Hematopoietic multipotent progenitor cell treated with erythropoietin and hydrocortisone succinate and interleukin-3 and kit ligand, for 6 days (in vitro differentiated cells): Measurements from ENCODE around the gene GAS2.

Experiments
- DNase-seq: peaks from one replicate; pipeline ENCODE4 v3.0.0-alpha.2; 2015

GAS2 gene

DNA sequence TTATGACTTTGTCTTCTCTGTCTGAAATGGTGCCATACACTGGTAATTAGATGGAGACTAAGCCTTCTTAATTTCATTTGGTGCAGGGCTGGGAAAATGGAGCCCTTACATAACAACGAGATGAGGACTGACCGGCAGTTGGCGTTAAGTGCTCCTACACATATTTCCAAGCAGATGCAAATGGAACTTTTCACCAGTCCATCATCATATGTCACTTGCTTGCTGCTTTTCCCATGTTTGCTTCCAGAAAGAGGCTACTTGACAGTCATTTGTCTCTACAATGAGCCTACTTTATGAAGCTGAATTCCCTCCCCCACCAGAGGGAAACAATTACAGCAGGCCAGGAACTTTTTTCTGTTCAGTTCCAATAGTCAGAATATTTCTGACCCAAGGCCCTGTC is 130.6 kb downstream of the GAS2 start:
- DNase-seq = no peak

DNA sequence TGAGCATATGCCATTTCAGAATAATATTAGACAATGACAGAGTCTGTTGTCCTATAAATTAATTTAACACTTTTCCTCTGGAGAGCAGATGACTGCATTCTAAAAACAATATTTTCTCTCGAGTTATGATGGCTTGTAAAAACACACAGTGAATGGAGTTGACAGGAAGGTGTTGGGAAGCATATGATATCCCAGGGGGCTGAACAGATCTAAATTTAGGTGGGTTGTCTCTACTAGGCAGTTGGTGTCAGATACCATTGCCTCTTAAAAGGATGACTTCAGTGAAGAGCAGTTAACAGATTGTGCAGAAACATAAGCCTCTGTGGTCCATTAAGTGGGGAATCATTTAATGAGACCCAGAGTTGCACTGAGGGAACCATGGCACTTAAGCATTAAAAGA is 132.5 kb downstream of the GAS2 start:
- no peak for DNase-seq

DNA sequence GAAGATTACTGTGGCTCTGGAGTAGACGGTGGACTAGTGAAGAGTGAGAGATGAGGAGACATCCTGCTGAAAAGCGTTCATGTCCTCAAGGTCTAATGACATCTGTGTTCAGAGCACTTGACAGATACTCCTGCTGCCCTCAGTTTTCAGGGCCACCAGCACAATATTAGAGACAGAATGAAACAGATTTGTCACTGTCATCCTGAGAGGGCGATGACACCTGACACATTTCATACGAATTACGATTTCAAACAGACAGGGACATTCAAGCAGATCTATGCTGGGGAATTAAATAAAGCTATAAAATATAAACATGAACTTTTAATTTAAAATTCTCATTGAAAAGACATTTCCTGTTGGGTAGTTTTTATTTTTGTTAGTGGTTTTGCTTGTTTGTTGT is 134.1 kb downstream of the GAS2 start:
- no peak for DNase-seq

DNA sequence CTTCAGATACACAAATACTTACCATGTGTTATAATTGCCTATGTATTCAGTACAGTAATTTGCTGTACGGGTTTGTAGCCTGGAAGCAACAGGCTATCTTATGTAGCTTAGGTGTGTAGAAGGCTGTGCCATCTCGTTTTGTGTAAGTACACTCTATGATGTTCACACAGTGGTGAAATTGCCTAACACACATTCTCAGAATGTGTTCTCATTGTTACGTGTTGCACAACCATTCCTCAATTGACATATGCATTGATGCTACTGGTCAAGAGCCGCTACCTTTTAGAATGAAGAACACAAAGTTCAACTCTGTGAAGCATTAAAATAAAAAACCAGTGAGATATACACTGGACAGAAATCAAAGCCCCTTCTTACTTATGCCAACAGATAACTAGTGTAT is 136.4 kb downstream of the GAS2 start:
- DNase-seq = peak; percentile 18

DNA sequence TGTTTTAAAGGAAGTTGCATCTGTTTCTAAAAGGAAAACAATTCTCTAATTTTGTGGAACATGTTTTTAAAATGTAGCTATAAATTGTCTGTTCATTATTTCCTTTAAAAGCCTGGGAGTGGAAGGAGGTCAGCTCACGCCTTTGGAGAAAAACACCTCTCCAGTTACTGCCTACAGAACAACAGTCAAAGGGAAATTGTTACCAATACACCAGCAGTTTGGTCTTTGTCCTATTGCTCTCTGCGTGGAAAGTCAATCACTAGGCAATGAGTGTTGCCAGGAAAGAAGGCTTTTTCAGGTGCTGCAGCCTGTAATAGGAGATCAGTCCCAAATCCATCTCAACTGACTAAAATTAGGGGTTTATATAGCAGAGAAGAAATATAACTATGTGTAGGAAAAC is 141.0 kb downstream of the GAS2 start:
- no peak for DNase-seq

DNA sequence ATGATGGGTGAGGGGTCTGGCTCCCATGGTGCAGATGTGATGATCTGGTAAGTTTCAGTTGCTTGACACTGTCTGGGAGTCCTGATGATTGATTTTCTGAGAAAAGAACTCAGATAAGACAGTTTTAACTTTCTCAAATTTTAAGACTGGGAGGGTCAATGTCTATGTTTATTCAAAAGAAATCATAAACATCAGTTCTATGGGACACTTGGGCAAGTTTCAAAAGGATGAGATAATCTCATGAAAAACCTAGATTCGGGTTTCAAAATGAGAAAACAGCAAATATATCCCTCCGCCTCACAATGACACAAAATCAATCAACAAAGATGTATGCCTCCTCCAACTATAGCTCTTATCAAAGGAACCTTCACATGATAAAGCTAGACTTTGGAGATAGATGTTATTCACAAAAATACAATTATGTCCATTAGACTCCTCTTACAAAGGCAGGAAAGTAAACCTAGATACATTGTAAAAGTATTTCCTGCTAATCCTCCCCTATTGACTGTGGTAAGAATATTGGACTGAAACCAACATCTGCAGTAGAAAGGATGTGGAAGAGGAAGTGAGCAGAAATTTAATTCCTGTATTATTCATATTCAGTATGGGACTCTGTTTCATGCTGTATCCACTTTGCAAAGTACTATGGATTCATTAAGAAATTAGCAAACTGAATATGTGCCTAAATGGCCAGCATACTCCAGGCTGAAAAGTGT is 141.6 kb downstream of the GAS2 start:
- DNase-seq = peak; percentile 21

DNA sequence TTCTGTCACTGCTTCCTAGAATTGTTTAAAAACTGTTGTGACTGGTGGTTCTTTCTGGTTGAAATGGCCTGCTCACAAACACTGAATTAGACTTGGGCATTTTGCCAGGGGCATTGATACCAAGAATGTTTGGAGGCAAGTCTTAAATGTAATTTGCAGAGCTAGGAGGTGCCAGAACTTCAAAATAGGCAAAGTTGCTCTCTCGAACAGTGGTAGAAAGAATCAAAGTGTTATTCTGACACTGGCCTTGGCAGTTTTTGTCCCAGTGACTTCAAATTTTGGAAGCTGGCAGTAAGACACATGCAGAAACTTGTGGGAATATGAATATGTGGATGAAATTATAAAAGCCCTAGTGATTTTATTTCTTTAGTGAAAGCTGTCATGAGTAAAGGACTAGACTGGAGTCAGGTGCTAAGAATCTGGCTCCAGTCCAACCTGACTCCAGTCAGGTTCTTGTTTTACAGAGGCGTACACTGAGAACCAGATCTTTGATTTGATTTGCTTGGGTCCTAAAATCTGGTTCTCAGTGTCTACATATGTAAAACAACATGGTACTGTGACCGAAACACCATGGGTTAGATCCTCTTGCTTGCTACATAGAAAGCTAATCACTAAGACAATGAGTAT is 142.3 kb downstream of the GAS2 start:
- DNase-seq = no peak

DNA sequence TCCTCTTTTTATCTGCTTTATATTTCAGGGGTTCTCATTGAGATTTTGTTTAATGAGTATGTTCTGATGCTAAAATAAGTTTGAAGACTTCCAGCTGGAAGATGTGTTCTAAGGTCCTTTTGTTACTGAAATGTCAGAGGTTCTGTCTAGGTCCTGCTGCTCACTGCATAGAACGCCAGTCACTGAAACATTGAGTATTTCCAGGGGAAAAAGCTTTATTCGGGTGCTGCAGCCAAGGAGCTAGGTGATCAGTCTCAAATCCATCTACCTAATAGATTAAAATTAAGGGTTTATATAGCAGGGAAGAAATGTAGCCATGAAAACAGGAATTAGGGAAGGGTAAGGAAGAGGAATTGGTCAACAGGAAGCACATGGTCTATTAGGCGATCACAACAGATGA is 143.5 kb downstream of the GAS2 start:
- DNase-seq = no peak

DNA sequence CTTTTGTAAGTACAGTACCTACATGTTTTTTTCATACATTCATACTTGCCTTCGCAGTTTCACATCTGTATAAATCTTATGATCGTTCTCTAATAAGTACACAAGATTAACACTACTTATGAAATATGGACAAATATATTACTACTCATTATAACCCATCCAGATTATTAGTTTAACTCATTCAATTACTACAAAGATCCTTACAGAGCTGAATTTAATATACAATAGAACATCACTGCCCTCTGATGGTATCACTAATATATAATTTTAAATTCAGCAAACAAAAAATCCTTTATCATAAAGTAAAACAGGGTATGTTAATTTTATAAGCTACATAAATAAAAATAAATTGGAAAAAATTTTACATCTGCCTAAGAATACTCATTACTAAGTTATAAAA is 155.8 kb downstream of the GAS2 start:
- no peak for DNase-seq

DNA sequence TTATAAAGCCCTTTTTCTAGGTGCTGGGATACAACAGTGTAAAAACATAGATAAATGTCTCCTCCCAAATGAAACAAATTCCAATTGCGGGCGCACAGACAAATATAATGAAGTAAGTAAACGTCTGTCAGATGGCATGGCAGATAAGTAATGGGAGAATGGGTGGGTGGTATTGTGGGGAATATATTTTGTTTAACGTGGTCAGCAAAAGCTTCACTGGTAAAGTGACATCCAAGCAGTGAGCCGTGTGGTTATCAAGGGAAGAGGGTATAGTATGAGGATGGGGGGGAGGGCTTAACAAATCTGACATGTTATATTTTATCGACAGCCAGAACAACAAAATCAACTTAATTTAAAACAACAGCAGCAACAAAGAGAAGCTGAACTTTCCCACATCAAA is 162.0 kb downstream of the GAS2 start:
- DNase-seq = peak; percentile 66

DNA sequence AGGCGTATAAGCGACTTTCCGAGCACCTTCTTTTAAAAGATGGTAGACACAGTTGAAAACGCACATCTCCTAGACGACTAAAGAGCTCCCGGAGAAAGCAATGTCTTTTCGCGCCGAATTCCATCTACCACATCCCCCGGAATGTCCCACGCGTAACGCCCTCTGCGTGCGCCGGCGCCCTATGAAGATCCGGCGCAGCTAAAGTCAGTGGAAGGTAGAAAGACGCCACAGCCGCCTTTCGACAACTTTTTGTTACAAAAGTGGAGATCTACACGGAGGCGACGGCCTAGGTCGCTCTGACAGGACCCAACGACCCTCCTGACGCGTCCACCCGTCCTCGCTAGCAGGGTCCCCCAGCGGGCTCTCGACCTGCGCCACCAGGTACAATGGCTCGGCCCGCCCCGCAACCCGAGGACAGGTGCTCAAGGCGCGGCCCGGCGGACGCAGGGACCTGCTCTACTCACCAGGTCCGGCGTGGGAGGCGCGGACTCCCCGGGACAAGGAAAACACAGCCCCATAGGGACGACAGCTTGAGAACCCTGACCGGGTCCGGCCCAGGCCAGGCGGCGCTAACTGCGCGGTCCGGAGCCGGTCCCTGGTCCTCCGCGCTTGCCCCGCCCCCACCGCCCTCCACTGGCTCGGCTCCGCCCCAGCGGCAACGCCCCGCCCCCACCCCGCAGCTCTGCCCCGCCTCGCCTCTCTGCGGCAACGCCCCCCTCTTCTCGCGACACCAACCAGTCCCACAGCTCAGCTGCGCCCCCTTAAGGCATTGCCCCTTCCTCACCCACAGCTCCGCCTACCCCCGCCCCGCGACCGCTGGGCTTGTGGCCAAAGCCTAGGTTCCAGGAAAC is 163.0 kb downstream of the GAS2 start, which contains the start of gene SVIP:
SVIP (minus strand) TSS at position 571 of the 851 bp plus-strand sequence; CDS start at position 518, 53 bp downstream.
- peak; percentile 97 for DNase-seq

DNA sequence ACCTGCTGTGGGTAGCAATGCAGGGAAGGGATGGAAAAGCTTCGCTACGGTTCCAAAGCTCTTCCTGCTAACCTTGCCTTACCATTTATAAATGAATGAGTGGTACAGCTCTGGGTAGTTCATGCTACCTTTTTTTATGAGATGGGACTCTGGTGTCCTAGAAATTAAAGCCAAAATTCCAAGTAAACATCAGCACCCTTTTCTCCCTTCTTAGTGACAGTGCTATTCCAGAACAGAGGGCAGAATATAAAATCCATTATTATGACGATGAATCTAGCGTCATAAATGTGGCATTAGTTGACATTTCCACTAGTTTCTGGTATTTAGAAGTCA is 163.6 kb downstream of the GAS2 start:
- DNase-seq = no peak

DNA sequence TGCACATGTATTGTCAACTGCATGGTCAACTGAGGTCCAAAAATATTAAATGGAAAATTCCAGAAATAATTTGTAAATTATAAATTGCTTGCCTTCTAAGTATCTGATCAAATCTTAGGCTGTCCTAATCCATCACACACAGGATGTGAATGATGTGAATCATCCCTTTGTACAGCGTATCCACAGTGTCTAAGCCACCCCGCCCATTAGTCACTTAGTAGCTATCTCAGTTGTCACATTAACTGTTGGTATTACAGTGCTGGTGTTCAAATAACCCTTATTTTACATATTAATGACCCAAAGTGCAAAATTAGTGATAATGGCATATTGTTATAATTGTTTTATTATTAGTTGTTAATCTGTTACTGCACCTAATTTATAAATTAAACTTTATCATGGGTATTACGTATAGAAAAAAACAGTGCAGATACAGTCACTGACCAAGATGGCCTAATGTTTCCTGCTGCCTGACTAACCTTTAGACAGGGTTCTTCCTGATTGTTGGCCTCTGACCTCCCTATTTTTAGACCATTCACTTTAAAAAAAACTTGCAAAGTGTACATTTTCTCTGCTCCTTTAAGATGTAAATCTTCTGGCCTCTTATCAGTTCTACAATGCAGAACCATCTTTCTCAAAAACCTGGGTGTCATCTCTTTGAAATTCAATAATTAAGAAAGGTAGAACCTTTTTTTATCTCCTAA is 166.1 kb downstream of the GAS2 start:
- peak; percentile 80 for DNase-seq

DNA sequence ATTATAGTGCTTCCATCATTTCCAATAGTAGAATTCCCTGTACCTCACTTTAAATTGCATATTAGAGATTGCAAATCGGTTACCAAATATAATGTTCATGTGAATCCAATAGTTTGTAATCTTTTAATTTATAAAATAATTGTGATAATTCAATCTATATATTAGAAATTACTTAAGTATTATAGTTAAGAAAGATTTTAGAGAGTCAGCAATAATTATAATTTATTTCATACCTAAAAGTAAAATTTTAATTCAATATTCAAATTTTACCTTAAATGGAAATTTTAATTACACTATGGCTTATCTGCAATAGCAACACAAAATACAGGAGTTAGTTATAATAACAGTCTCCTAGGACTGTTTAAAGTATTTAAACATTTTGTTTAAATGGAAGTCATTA is 180.3 kb downstream of the GAS2 start:
- no peak for DNase-seq

DNA sequence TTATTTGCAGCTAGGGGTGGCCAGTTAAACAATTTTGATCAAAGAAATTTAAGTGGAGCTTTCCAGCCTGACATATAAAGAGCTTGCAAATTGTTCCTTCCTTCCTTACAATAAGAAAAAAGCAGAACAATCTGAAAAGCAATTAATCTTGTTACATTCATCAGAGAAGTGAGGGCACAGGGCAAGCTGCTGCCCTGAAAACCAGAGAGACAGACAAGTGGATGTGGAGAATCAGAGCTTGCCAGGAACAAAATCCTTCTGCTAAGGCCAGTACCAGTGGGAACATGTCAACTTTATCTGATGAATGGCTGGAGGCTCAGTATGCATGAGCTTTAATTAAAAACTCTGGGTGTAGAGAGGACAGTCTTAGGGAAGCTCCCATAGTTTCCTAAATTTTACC is 185.1 kb downstream of the GAS2 start:
- DNase-seq = no peak

DNA sequence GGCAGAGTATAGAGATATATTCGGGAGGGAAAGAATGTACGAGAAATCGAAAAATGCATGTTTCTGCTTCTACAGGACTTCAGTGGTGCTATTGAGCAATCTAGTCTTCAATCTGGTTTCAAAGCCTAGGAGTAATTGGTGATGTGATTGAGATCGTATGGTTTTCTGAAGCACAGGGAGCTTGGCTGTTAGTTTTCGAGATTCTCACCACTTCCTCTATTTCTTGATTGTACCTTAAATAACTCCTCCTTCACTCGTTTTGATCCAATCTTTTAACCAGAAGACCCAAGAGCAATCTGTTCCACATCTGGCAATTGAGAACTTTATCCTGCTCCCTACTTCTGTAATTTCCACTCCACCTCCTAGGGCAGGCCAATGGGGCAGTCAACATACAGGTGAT is 193.3 kb downstream of the GAS2 start:
- peak; percentile 11 for DNase-seq

DNA sequence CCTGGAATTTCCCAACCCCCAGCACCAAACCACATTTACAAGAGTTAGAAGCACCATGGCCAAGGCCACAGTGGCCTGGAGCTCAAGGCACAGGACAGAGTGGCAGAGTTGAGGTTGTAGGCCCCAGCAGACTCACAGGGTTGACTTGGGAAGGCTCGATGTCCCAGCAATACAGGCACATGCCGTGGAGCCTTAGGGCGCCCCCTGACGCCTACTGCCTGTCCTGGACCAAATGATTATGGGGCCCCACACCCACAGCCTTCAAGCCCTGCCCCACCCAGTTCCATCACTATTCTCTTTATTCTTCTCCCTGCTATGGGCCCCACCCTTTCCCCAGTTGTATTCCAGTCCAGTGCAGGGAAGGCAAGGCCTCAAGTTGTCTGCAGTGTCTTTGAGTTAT is 193.8 kb downstream of the GAS2 start, which contains the start of gene CCDC179:
CCDC179 (minus strand) TSS at position 234 of the 400 bp plus-strand sequence; CDS start at position 181, 53 bp downstream.
- no peak for DNase-seq
